Keratinocyte (primary cell): ENCODE data around the gene EEF2. TPM values are rescaled to one million over a fixed set of nuclear protein-coding genes. Genes with fewer than 3 reads are reported as not detected.

Experiments
- DNase-seq: peaks from one replicate; pipeline ENCODE4 v3.0.0-alpha.2; 2011; ENCODE audit warnings: low read depth, missing footprints, low spot score
- FAIRE-seq: peaks from 2 replicates; lab custom pipeline; 2011; peaks lifted over from hg19 to GRCh38; lab: Jason Lieb, UNC
- H2AFZ ChIP-seq: 2 replicates; pipeline ENCODE4 v1.6.0; 2012; ENCODE audit warnings: low read length, control low read depth, inconsistent platforms; ENCODE audit not compliant: control insufficient read depth
- H3K27ac ChIP-seq: 2 replicates; pipeline ENCODE4 v1.5.1; 2011; ENCODE audit warnings: low read length; ENCODE audit not compliant: control insufficient read depth, insufficient read depth
- H3K27me3 ChIP-seq: 3 replicates; pipeline ENCODE4 v1.6.0; 2011; ENCODE audit warnings: low read length; ENCODE audit not compliant: control insufficient read depth, insufficient read depth; ENCODE audit errors: extremely low read depth
- H3K36me3 ChIP-seq, 2 experiments: 2 replicates in 1 of 2; 3 replicates in 1 of 2; pipeline ENCODE4 v1.5.1; 2011; ENCODE audit warnings: low read length in 2 of 2, mild to moderate bottlenecking in 1 of 2; ENCODE audit not compliant: control insufficient read depth in 2 of 2, insufficient read depth in 2 of 2; ENCODE audit errors: extremely low read depth in 1 of 2
- H3K4me1 ChIP-seq: 3 replicates; pipeline ENCODE4 v1.5.1; 2011; ENCODE audit warnings: low read length; ENCODE audit not compliant: control insufficient read depth, insufficient read depth; ENCODE audit errors: extremely low read depth
- H3K4me2 ChIP-seq: 3 replicates; pipeline ENCODE4 v1.6.0; 2011; ENCODE audit warnings: low read depth, low read length; ENCODE audit not compliant: control insufficient read depth, insufficient read depth; ENCODE audit errors: extremely low read depth
- H3K4me3 ChIP-seq, 3 experiments: fragments of 200-600 bp in 1 of 3; sonication (generic) in 1 of 3; 2 replicates in 2 of 3; 3 replicates in 1 of 3; pipeline ENCODE4 v1.5.1; 2011 to 2016; ENCODE audit warnings: low read length in 3 of 3, mild to moderate bottlenecking in 3 of 3, control low read depth in 2 of 3, inconsistent platforms in 1 of 3, low read depth in 1 of 3, mixed read lengths in 1 of 3, mixed run types in 1 of 3, moderate library complexity in 1 of 3; ENCODE audit not compliant: control insufficient read depth in 2 of 3, insufficient read depth in 2 of 3; ENCODE audit errors: extremely low read depth in 1 of 3
- H3K79me2 ChIP-seq: 2 replicates; pipeline ENCODE4 v1.6.0; 2012; ENCODE audit warnings: low read length; ENCODE audit not compliant: control insufficient read depth, insufficient read depth
- H3K9ac ChIP-seq: 3 replicates; pipeline ENCODE4 v1.6.0; 2011; ENCODE audit warnings: low read length; ENCODE audit not compliant: control insufficient read depth, insufficient read depth; ENCODE audit errors: extremely low read depth
- H3K9me1 ChIP-seq: 3 replicates; pipeline ENCODE4 v1.6.0; 2011; ENCODE audit warnings: low read length; ENCODE audit not compliant: control insufficient read depth, insufficient read depth; ENCODE audit errors: extremely low read depth
- H3K9me3 ChIP-seq: 2 replicates; pipeline ENCODE4 v1.5.1; 2012; ENCODE audit warnings: low read depth, low read length; ENCODE audit not compliant: control insufficient read depth
- H4K20me1 ChIP-seq: 3 replicates; pipeline ENCODE4 v1.6.0; 2011; ENCODE audit warnings: low read length; ENCODE audit not compliant: control insufficient read depth, insufficient read depth; ENCODE audit errors: extremely low read depth
- EZH2 ChIP-seq: IDR thresholded peaks from one replicate; pipeline ENCODE4 v1.6.1; 2012; ENCODE audit warnings: inconsistent platforms, mild to moderate bottlenecking, low read length, moderate library complexity
- dilution Hi-C: fragments of 300-500 bp; cut with MboI; formaldehyde crosslinking; loops from one replicate; pipeline ENCODE4 v1.7.0; 2020; ENCODE audit warnings: low sequenced_read_pairs; ENCODE audit not compliant: extremely low pct_ligation_motif_present
- polyA plus RNA-seq, 5 experiments: library from polyadenylated mRNA; depleted of rRNA in 3 of 5; stranded (reverse) in 3 of 5; stranded (forward) in 1 of 5; unstranded in 1 of 5; fragments of >200 nt; gene quantifications; 1 replicate in 1 of 5; 2 replicates in 3 of 5; 3 replicates in 1 of 5; pipeline versions ENCODE4 v1.2.1 to v1.2.3, GENCODE V29; 2011 to 2012; ENCODE audit warnings: missing spikeins in 2 of 5, low read depth in 1 of 5, low replicate concordance in 1 of 5
- TF ChIP-seq, protein P1 (sequence below), 3 experiments: IDR thresholded peaks in 1 of 3; conservative IDR thresholded peaks in 1 of 3; optimal IDR thresholded peaks in 1 of 3; 2 replicates in 2 of 3; 3 replicates in 1 of 3; pipeline versions ENCODE3 to v1.5.1; 2011; ENCODE audit warnings: low read length in 3 of 3, mild to moderate bottlenecking in 3 of 3, moderate library complexity in 2 of 3, control low read depth in 1 of 3, inconsistent platforms in 1 of 3; ENCODE audit not compliant: insufficient read depth in 2 of 3; ENCODE audit errors: extremely low read depth in 1 of 3

EEF2 gene
- polyA plus RNA-seq, 1 donor (not counting 4 experiments of a cell fraction or from before 2014, with no cell fraction given): 1,193 TPM

DNA sequence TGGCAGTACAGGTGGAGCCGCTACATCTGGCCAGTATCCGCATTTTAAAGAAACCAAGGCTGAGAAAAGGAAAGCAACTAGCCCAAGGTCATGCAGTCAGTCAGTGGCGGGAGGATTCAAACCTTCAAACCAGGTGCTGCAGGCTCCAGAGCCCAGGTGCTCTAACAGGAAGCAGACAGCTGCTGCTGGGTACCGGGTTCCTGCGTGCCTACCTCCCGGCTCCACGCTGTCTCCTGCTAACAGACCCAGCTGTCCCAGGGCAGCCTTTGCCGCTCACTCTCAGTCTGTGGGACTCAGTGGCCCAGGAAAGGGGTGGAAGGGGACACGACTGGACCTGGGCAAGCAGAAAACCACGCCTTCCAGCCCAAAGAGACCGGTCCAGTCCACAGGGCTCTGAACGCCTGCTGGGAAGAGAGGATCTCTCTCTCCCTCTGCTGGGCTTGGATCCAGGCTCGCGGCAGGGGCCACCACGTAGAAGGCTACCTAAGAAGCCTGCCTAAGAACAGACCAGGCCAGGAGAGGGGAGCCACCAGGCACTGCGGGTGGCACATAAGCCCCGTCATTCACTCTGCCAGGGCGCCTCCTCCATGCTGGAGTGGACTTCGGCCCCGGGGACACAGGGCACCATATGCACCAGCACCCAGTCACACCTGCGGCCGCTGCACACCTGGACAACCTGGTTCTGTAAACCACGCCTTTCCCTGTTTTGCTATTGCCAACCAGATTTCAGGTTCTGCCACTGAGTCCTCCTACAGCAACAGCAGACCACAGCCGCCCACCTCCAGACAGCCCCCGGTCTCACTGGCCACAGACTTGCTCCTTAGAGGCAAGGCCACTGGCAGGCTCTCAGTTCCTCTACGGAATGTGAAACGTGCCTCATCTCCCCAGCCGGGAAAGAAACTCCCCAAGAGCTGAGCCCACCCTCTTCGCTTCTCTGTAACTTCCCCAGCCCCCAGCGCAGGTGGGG lies 18.9 kb downstream of the EEF2 start:
- Histone ChIP-seq H3K4me3 (no peak overlapping the region), H4K20me1 (peaks cover 22% of the 10 kb centered on the region), H2AFZ (no peak overlapping the region), H3K4me2 (no peak overlapping the region), H3K4me1 (peaks cover 22% of the 10 kb centered on the region), H3K27ac (no peak overlapping the region), H3K36me3 (peaks cover 37 to 40% of the 10 kb centered on the region in 2 experiments), H3K9ac (no peak overlapping the region), H3K9me1 (no peaks in the 10 kb centered on the region), H3K27me3 (no peaks in the 10 kb centered on the region), H3K79me2 (peaks cover 57% of the 10 kb centered on the region), H3K9me3 (no peaks in the 10 kb centered on the region)
- DNase-seq: no peak
- dilution Hi-C loops: no loop called here
- no peak for TF ChIP-seq EZH2
- TF ChIP-seq, protein P1, sequence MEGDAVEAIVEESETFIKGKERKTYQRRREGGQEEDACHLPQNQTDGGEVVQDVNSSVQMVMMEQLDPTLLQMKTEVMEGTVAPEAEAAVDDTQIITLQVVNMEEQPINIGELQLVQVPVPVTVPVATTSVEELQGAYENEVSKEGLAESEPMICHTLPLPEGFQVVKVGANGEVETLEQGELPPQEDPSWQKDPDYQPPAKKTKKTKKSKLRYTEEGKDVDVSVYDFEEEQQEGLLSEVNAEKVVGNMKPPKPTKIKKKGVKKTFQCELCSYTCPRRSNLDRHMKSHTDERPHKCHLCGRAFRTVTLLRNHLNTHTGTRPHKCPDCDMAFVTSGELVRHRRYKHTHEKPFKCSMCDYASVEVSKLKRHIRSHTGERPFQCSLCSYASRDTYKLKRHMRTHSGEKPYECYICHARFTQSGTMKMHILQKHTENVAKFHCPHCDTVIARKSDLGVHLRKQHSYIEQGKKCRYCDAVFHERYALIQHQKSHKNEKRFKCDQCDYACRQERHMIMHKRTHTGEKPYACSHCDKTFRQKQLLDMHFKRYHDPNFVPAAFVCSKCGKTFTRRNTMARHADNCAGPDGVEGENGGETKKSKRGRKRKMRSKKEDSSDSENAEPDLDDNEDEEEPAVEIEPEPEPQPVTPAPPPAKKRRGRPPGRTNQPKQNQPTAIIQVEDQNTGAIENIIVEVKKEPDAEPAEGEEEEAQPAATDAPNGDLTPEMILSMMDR (optimal IDR thresholded peaks at IDR 0.05 in 1 of 3, IDR thresholded peaks at IDR 0.05 in 1 of 3, conservative IDR thresholded peaks at IDR 0.05 in 1 of 3; ENCODE audit: extremely low read depth in 1 of 3, insufficient read depth in 2 of 3, low read length in 3 of 3): no peak
- no peak for FAIRE-seq

GRCh38 chr19:3964256-3965194 lies 20.7 kb downstream of the EEF2 start:
- Histone ChIP-seq H3K9me3 (no peaks in the 10 kb centered on the region), H3K9ac (no peak overlapping the region), H3K27ac (no peak overlapping the region), H3K4me2 (no peak overlapping the region), H3K4me3 (no peak overlapping the region), H3K36me3 (peaks cover 37 to 47% of the 10 kb centered on the region in 2 experiments), H2AFZ (no peak overlapping the region), H3K27me3 (no peaks in the 10 kb centered on the region), H3K79me2 (peaks cover 44% of the 10 kb centered on the region), H3K4me1 (peaks cover 17% of the 10 kb centered on the region), H4K20me1 (peaks cover 21% of the 10 kb centered on the region), H3K9me1 (no peaks in the 10 kb centered on the region)
- FAIRE-seq (no peak), DNase-seq (no peak)
- dilution Hi-C loops: no loop called here
- TF ChIP-seq, protein P1 (optimal IDR thresholded peaks at IDR 0.05 in 1 of 3, IDR thresholded peaks at IDR 0.05 in 1 of 3, conservative IDR thresholded peaks at IDR 0.05 in 1 of 3; ENCODE audit: extremely low read depth in 1 of 3, insufficient read depth in 2 of 3, low read length in 3 of 3): no peak
- no peak for TF ChIP-seq EZH2
